Right renal cortex interstitium (tissue), 3 donors: ENCODE measurements around the gene GDF15. TPM values are rescaled to one million over a fixed set of nuclear protein-coding genes. Genes with fewer than 3 reads are reported as not detected.
"Not testable (repeated sequence)": the region's sequence is repeated elsewhere in the genome, so short reads cannot be mapped to it uniquely, and the experiment has no call there.

Experiments
- DNase-seq, 3 donors: peaks; one replicate each; pipeline ENCODE4 v3.0.0-alpha.2; 2013; ENCODE audit warnings: low read depth in 3 of 3, low spot score in 2 of 3
- polyA plus RNA-seq, 3 donors: library from polyadenylated mRNA; unstranded; fragments of 120-200 nt; gene quantifications; one replicate each; pipeline ENCODE4 v1.2.1, GENCODE V29; 2013; ENCODE audit not compliant: insufficient read length in 3 of 3

The GDF15 gene
- polyA plus RNA-seq, 3 donors: 2.6 to 5.2 (median 3.2) TPM

DNA sequence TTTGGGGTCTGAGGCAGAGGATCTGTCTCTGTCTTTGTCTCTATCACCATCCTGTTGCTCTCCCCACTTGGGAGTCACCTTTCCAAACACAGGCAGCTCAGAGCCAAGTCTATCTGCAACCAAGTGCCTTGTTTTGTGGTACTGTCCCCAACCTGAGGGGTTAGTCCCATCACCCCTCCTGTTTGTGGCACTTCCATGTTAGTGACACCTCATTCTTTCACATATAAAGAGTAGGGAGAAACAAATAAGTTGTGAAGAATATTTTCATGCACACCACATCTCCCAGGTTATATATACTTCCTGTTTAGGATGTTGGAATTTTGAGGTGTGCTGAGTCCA lies 3.7 kb downstream of the GDF15 start:
- DNase-seq: no peak

DNA sequence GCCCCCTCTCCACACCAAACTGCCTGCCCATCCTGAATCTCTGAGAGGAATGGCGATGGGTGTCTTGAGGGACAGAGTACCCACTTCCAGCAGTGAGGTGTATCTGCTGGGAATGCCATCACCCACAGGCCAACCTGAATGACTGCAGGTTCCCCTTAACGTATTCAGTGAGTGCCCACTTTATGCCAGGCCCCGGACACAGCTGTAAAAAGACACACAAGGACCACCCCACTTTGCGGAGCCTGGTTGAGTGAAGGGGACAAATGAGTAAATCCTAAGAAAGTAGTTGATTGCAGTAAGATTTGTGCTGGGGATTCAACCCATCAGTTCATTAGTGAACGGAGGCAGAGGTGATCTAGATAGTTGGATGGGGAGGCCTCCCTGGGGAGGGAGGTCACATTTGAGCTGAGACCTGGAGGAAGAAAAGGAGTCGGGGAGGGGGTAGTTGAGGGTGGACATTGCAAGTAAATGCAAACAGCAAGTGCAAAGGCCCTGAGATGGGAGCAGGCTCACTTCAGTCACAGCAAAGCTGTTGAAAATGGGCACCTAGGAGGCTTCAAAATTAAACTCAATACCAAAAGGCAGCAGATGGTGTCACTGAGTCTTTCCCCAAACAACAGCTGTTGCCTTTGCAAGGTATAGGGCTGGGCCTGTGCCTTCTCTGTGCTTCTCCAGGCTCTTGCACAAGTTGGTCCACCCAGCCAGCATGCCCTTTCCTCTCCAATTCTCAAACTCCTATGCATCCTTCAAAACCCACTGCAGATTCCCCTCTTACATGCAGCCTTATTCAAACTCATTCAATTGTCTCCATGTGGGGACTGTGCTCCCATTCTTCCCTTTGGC lies 4.3 kb downstream of the GDF15 start:
- no peak for DNase-seq

DNA sequence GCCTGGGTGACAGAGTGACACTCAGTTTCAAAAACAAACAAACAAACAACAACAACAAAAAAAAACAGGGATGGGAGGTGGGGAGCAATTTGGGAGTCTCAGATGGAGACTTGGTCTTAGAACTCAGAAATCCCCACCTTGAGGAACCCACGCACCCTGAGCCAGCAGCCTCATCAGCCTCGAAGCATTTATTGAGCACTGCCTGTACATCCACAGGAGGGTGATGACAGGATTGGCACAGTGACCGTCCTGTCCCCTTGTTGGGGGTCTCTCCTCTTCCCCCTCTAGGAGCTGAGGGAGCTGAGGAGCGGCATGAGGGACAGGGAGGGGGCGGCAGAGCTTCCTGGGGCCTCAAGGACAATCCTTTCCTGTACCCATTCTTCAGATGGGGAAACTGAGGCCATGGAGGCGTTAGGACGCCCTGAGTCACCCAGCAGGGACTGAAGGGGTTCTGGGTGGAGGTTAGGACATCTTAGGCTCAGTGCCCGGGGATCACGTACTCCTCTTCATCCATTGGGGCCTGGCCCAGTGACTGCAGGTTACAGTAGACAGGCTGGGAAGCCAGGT lies 5.6 kb downstream of the GDF15 start:
- DNase-seq: no peak

DNA sequence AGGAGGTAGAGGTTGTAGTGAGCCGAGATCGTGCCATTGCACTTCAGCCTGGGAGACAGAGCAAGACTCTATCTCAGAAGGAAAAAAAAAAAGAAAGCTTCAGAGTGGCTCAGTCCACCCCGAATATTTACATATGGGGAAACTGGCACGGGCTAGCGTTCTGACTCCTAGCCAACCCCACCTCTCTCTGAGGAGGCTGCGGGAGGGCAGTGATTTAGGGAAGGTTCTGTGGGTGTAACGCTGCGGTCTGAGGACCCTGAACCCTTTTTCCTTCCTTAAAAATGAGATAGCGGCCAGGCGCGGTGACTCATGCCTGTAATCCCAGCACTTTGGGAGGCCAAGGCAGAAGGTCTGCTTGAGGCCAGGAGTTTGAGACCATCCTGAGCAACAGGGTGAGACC lies 6.5 kb downstream of the GDF15 start:
- no peak for DNase-seq

DNA sequence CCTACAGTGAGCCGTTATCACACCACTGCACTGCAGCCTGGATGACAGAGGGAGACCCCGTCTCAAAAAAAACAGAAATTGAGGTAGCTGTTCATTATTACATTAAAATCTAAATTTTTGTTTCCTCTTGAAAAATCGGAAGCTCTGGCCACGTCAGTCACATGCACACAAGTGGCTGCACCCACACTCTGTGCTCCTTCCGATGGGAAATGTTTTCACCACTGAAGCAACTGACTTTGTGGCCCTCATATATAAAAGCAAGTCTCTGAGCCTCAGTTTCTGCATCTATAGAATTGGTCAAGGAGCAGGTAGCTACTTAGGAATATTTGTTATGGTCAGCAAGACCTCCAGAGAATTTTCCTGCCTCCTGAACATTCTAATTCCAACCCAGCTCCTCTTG lies 7.0 kb downstream of the GDF15 start:
- DNase-seq: no peak

DNA sequence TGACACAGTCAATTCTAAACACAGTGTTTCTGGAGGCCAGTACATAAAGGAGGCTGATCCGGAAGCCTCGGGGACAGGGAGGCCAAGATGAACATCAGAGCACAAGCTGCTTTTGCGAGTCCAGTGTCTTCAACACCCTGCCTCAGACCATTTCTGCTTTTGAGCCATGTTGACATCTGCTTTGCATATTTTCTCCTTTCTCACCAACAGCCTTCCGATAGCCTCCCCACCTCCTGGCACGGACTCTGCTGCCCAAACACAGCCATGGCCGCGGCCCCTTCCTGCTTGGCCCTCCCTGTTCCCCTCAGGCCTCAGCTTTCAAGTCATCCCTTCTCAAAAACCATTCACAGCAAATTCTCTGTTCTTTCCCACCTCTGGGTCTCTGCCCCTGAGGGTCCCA lies 7.9 kb downstream of the GDF15 start:
- no peak for DNase-seq

DNA sequence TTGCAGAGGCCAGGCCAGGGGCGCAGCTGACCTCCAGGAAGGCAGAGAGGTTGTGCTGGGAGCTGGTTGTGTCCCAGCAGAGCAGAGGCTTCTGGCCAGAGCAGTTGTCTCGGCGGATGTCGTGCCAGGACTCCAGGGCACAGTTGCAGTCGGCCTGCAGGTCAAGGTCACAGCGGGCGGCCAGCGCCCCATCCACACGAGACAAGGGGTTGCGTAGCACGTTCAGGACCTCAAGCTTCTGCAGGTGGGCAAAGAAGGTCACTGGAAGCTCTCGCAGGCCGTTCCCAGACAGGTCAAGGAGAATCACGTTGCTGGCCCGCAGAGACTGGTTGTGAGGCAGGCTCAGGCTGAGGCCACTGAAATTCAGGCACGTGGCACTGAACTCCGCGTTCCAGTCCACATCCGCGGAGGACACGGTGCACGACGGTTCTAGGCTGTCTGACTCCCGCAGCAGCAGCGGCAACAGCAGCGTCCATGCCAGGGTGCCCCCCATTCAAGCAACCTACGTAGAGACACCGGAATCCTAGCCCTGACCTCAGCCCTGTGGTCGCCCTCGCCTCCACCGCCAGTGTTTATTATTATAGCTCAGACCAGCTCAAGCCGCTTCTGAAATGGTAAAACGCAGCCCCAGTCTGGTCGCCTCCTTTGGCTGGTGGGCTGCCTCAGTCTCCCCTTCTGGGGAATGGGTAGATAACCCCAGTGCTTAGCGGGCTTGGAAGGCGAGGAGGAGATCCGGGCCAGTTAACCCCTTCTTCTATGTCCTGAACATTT lies 10.7 kb downstream of the GDF15 start:
- DNase-seq: no peak

DNA sequence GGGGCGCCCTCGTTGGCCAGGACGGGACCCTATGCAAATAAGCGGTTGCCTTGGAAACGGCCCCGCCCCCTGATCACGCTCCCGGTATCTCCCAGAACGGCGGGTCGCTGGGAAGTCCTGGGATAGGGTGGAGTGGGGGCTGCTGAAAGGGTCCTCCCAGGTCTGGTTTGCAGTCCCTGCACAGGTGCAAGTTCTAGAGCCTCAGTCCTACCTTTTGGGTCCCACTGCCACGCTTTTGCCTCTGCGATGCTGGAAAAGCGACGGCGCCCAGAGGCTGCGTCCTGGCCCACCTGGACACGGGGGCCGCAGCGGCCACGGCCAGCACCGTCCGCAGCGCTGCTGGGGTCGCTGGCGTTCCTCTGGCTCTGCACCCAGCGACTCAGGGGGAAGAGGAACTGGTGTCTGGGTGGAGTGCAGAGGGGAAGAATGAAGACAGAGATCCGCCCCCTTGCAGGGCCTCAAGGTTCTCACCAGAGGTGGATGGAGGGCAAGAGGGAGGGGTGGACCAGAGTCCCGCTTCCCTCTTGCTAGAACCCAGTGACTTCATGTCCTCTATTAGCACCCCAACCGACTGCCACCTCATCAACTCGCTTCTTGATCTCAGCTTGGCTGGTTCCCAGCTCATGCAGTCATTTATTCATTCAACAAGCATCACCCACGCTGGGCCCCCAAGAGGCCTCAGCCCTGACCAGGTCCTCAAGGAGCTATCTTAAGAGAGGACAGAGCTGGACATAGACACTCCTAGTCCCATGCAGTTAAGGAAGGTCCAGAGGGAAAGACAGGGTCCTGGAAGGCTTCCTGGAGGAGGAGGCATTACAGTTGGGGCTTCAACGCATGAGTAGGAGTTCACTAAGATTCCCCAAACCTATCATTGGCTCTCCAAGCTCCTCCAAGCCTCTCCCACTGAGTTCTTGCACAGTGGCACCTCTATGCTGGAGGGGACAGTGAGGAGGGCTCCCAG lies 11.6 kb downstream of the GDF15 start, which contains the start of gene LRRC25:
TSS of gene LRRC25 (minus strand) at position 381 of the 961 bp plus-strand sequence. CDS start 659 bp downstream, outside the sequence.
- DNase-seq: no peak

DNA sequence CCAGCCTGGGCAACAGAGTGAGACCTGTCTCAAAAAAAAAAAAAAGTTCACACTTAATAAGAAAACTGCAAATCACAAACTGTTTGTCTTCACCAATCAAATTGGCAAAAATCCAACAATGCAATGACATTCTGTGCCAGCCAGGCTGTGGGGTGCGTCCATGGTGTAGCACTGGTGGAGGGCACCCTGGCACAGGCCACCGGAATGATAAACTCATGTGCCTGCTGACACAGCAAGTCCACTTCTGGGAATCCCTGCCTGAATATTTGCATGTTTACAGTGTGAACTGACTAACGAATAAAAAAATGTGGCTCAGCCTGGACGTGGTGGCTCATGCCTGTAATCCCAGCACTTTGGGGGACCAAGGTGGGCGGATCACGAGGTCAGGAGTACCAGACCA lies 13.1 kb downstream of the GDF15 start:
- no peak for DNase-seq

DNA sequence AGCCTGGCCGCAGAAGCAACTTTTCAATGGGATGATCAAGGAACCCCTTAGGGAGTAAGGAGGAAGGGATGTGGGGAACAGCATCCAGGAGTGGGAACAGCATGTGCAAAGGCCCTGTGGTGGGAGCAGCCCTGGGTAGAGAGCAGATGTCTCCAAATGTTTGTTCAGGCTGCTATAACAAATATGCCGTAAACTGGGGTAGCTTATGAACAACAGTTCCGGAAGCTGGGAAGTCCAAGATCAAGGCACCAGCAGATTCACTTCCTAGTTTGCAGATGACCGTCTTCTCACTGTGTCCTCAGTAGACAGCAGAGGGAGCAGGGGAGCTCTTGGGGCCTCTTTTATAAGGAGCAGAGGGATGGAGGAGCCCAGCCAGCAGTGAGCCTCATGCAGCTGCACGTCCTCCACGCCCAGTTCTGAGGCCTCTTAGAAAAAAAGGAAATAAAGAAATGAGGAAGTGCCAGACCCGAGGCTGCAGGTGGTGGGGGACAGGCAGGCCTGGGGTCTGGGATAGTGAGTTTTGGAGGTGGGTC lies 15.7 kb downstream of the GDF15 start:
- no peak for DNase-seq

DNA sequence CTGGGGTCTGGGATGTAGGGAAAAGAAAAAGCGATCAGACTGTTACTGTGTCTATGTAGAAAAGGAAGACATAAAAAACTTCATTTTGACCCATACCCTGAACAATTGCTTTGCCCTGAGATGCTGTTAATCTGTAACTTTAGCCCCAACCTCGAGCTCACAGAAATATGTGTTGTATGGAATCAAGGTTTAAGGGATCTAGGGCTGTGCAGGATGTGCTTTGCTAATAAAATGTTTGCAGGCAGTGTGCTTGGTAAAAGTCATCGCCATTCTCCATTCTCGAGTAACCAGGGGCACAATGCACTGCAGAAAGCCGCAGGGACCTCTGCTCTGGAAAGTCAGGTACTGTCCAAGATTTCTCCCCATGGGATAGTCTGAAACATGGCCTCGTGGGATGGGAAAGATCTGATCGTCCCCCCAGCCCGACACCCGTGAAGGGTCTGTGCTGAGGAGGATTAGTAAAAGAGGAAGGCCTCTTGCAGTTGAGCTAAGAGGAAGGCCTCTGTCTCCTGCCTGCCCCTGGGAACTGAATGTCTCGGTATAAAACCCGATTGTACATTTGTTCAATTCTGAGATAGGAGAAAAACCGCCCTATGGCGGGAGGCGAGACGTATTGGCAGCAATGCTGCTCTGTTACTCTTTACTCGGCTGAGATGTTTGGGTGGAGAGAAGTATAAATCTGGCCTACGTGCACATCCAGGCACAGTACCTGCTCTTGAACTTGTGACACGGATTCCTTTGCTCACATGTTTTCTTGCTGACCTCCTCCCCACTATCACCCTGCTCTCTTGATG lies 16.7 kb downstream of the GDF15 start:
- DNase-seq: not testable (repeated sequence)

DNA sequence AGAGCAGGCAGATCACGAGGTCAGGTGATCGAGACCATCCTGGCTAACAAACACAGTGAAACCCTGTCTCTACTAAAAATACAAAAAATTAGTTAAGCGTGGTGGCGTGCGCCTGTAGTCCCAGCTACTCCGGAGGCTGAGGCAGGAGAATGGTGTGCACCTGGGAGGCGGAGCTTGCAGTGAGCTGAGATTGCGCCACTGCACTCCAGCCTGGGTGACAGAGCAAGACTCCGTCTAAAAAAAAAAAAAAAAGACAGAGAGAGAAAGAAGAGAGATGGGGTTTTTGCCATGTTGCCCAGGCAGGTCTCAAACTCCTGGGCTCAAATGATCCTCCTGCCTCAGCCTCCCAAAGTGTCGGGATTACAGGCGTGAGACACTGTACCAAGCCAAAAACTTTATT lies 19.8 kb downstream of the GDF15 start:
- DNase-seq: not testable (repeated sequence)

DNA sequence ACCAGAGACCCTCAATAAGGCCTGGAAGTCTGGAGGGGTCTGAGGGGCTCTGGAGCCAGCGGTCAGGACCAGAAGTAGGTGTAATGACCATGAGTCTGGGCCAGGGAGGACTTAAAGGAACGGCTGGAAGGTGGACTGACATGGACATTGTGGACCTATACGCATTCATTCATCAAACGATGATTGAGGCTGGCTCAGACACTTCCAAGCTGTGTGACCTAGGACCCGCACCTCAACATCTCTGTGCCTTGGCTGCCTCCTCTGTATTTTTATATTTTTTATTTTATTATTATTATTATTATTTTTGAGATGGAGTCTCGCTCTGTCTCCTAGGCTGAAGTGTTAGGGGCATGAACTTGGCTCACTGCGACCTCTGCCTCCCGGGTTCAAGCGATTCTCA lies 20.8 kb downstream of the GDF15 start:
- no peak for DNase-seq

DNA sequence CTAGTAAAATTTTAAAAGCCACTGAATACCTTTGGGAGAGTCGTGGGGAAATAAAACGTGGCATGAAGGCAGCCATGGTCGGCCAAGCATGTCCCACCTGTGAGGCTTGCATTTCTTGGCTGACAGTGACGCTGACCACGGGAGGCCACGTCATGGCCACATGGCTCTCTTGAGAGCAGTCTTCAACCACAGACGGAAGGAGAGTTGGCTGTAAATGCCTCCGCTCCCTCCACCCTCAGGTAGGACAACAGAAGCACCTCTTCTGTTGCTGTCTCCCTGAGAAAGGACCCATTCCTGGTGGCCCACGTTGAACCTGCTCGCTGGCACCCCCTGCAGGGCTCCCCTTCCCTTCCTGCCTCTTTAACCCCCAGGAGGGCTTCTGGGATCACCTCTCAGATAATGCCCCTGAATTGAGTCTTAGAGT lies 22.1 kb downstream of the GDF15 start:
- DNase-seq: no peak

DNA sequence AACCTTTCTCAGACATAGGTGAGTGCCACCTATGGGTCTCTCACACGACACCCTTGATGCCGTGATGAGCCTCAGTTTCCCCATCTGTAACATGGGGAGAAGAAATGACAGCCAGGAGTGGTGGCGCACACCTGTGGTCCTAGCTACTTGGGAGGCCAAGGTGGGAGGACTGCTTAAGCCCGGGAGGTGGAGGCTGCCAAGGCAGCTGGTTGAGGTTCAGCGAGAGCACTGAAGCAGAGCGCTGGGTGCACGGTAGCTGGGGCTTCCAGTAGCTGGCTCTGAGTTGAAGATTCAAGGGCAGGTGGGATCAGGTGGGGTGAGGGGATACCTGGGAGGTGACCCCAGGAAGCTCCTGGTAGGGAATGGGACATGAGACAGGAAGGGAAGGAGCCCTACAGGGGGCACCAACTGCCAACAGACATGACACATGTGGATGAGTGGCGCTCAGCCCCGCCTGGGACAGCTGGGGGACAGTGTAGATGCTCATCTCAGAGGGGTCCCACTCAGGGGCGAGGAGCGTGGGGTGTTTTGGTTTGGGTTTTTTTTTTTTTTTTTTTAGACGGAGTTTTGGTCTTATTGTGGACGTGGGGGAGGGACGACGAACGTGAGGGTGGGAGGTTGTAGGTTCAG lies 26.8 kb downstream of the GDF15 start:
- no peak for DNase-seq

DNA sequence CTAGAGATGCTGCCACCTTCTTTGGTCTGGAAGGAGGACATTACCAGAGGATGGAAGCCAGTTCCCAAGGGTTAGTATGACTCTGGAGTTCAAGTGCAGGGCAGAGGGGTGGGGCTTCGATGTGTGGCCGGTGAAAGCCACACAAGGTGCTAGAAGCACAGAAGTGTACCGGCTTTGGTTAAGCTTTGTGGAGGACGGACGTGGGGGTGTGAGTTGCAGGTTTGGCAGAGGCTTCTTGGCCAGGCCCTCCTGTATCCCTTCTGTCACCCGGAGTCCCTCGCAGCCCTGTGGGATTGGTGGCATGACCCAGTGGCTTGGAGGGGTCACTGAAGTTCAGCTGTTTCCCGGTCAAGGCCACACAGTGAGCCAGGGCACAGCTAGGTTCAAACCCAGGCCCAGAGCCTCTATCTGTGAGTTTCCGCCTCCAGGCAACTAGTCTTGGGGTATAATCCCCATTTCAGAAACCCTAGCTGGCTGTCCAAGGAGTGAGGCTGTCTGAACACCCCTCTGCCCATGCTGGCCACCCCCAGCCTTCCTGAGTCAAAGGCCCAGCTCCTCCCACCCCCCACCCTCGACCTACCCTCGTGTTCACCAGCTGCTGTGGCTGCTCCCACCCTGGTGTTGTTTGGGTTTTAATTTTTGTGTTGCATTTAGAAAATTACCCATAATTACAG lies 28.7 kb downstream of the GDF15 start:
- DNase-seq: no peak

DNA sequence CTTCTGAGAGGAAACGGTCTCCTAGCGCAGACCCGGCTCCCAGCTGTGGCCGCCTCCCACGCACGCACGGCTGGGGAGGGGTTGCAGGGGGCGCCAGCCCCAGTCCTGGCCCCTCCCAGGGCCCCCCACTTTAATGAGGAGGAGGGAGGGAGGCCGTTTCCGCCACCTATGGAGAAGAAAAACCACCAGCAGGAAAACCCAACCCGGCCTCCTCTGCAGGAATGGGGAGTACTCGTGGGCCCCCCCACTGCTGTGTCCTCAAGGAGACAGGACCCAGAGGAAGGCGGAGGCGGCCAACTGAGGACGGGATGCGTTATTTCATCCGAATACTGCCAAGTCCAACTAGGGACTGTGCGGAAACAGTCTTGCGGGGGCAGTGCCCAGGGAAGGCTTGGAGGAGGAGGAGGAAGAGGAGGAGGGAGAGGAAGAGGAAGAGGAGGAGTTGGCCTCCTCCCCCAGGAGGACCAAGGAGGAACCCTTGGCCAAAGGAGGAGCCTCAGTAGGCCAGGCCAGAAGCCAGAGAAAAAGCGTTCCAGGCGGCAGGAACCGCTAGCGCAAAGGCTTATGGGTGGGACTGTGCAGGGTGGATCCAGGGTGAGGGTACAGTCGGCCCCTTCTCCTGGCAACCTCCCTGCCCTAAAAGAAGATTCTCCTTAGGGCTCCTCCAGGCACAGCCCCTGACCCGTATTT lies 29.4 kb downstream of the GDF15 start:
- DNase-seq: peak in 1 of 3 donors; percentile 78

DNA sequence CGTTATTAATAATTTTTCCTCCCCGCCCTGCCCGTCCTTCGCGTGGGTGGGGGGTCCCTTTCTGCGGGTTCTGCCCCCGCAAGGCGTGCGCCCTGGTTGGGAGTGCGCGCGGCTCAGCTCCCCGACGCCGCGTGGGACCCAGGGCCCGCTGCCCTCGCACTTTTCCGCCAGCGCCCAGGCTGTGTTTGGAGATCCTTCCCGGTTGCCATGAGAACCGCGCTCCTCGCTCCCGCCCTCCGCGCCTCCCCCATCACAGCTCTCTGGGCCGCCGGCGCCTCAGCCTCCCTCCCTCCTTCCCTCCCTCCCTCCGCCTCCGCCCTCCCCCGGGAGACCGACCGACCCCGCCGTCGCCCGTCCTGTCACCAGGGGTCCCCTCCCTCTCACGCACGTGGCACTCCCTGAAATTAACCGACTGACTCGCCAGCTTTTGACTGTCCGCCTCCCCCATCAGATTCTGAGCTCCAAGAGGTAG lies 30.9 kb downstream of the GDF15 start:
- peak in 1 of 3 donors; percentile 84 for DNase-seq
